Uterus (tissue), 4 donors: ENCODE results near the gene KCTD14. TPM values are rescaled to one million over a fixed set of nuclear protein-coding genes. Genes with fewer than 3 reads are reported as not detected.

ENCODE experiments used
- DNase-seq, 2 donors: peaks; one replicate each; pipeline ENCODE4 v3.0.0-alpha.2; 2019 to 2020
- H3K27ac ChIP-seq, 2 donors: fragments of 200-600 bp; sonication (generic); 1 replicate in 1 of 2; 2 replicates in 1 of 2; pipeline ENCODE4 v1.5.1; 2016 to 2018
- H3K27me3 ChIP-seq, 2 donors: fragments of 200-600 bp; sonication (generic); one replicate each; pipeline ENCODE4 v1.5.1; 2018 to 2019; ENCODE audit warnings: control low read depth in 1 of 2
- H3K36me3 ChIP-seq, 2 donors: fragments of 200-600 bp; sonication (generic); one replicate each; pipeline ENCODE4 v1.5.1; 2019; ENCODE audit warnings: control low read depth in 1 of 2
- H3K4me1 ChIP-seq, 2 donors: fragments of 200-600 bp; sonication (generic); one replicate each; pipeline ENCODE4 v1.5.1; 2018 to 2019; ENCODE audit warnings: control low read depth in 1 of 2
- H3K4me3 ChIP-seq, 2 donors: fragments of 200-600 bp; sonication (generic); 1 replicate in 1 of 2; 2 replicates in 1 of 2; pipeline ENCODE4 v1.5.1; 2018 to 2019; ENCODE audit warnings: mild to moderate bottlenecking in 1 of 2
- H3K9me3 ChIP-seq, 2 donors: fragments of 200-600 bp; sonication (generic); one replicate each; pipeline ENCODE4 v1.5.1; 2019; ENCODE audit warnings: control low read depth in 1 of 2
- CTCF ChIP-seq, 4 experiments: fragments of 200-600 bp in 2 of 4; fragments of 450-650 bp in 2 of 4; sonication (generic) in 2 of 4; IDR thresholded peaks; one replicate each; pipeline ENCODE4 v1.5.1; 2016 to 2019; ENCODE audit warnings: antibody characterized with exemption in 4 of 4, mild to moderate bottlenecking in 2 of 4, moderate library complexity in 1 of 4
- POLR2A ChIP-seq, 2 donors: fragments of 450-650 bp; IDR thresholded peaks; one replicate each; pipeline ENCODE4 v1.6.1; 2016; ENCODE audit warnings: antibody characterized with exemption in 2 of 2, mild to moderate bottlenecking in 1 of 2, moderate library complexity in 1 of 2
- intact Hi-C: fragments of 100-400 bp; cut with DNase I; formaldehyde crosslinking; loops from one replicate; pipeline ENCODE4 v1.15.1; 2023; ENCODE audit warnings: low total_unique reads
- total RNA-seq, 4 donors: library from RNA; depleted of rRNA in 3 of 4; stranded (reverse); fragments of >200 nt in 3 of 4; gene quantifications; one replicate each; pipeline versions ENCODE4 v1.1.0 to v1.2.4, GENCODE V29; 2014 to 2023
- donor health status: DM: yes; HTN: yes; CAD: no.

KCTD14 gene
- total RNA-seq, 4 donors from 2014 or later: 4.1 to 10.6 (median 8.2) TPM

DNA sequence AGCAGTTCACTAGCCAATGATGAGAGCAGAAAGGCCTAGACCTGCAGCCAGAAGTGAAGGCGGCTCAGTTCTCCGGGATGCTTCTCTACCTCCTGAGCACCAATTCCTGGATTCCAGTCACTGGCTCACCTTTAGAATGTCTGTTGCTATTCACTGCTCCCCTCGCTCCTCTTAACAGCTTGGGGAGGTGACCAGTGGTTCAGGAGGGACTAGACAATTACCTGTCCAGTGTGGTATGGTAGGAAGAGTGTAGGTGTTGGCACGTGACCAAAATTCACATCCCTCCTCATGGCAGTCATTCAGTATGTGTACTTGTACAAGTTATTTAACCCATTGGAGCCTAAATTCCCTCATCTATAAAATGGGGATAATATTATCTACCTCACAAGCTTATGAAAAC is 44.6 kb upstream of the KCTD14 start:
- no peak overlapping the region for H3K4me3 ChIP-seq
- no peaks in the 10 kb centered on the region for H3K4me1 ChIP-seq
- no peaks in the 10 kb centered on the region for H3K27me3 ChIP-seq
- no peak overlapping the region for H3K27ac ChIP-seq
- intact Hi-C loops: no loop called here
- no peaks in the 10 kb centered on the region for H3K9me3 ChIP-seq
- no peak for DNase-seq
- no peak for TF ChIP-seq CTCF (IDR thresholded peaks at IDR 0.05)
- TF ChIP-seq POLR2A (IDR thresholded peaks at IDR 0.05): no peak
- no peaks in the 10 kb centered on the region for H3K36me3 ChIP-seq

GRCh38 chr11:78066471-78066870 is 43.4 kb upstream of the KCTD14 start:
- intact Hi-C loops: no loop called here
- Histone ChIP-seq H3K4me1 (peaks cover 0 to 5% of the 10 kb centered on the region in 2 donors), H3K4me3 (no peak overlapping the region), H3K36me3 (no peaks in the 10 kb centered on the region), H3K27me3 (no peaks in the 10 kb centered on the region), H3K9me3 (no peaks in the 10 kb centered on the region), H3K27ac (no peak overlapping the region)
- no peak for DNase-seq
- no peak for TF ChIP-seq POLR2A (IDR thresholded peaks at IDR 0.05)
- TF ChIP-seq CTCF (IDR thresholded peaks at IDR 0.05): no peak

DNA sequence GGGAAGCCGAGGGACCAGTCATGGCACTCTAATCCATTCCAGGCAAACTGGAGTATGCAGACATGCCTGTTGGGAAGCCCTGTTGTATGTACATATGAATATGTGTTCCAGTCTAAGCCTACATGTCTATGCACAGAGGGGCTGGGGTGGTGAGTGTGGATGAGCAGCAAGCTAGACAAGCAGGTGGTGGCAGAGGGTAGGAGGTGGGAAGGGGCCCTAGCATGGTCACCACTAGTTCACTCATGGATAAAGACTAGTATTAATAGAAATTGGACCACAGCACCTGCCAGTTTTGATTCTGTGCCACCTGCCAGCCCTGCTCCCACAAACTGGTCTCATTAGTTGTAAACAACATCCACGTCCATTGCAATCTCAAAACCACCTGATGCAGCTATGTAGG is 42.1 kb upstream of the KCTD14 start:
- Histone ChIP-seq H3K36me3 (no peaks in the 10 kb centered on the region), H3K4me1 (peaks cover 0 to 6% of the 10 kb centered on the region in 2 donors), H3K27ac (no peak overlapping the region), H3K27me3 (no peaks in the 10 kb centered on the region), H3K4me3 (no peak overlapping the region), H3K9me3 (no peaks in the 10 kb centered on the region)
- DNase-seq: no peak
- intact Hi-C loops: no loop called here
- TF ChIP-seq POLR2A (IDR thresholded peaks at IDR 0.05) (no peak), CTCF (IDR thresholded peaks at IDR 0.05) (no peak)

- no peak within 1 kb of the TSS for H3K4me3 ChIP-seq
- peak; percentile 31 to 47 for DNase-seq
- H3K27ac ChIP-seq: peak within 1 kb of the TSS in 1 of 2 donors; percentile 68
- no peak for TF ChIP-seq POLR2A (IDR thresholded peaks at IDR 0.05)
- H3K4me1 ChIP-seq: peaks cover 0 to 6% of the 10 kb centered on the region in 2 donors
- no peaks in the 10 kb centered on the region for H3K36me3 ChIP-seq
- intact Hi-C loops: no loop called here
- no peaks in the 10 kb centered on the region for H3K9me3 ChIP-seq
- no peaks in the 10 kb centered on the region for H3K27me3 ChIP-seq
Measured at GRCh38 chr11:78063440-78064181, 40.5 kb upstream of the KCTD14 start, which contains the start of gene THRSP. Gene THRSP (plus strand): TSS chr11:78063861. CDS start chr11:78063882, 21 bp downstream.

- Histone ChIP-seq H3K4me3 (no peak overlapping the region), H3K36me3 (no peaks in the 10 kb centered on the region), H3K27me3 (no peaks in the 10 kb centered on the region), H3K9me3 (no peaks in the 10 kb centered on the region), H3K27ac (peak overlapping the region in 1 of 2 donors; percentile 68), H3K4me1 (peaks cover 0 to 6% of the 10 kb centered on the region in 2 donors)
- no peak for DNase-seq
- no peak for TF ChIP-seq POLR2A (IDR thresholded peaks at IDR 0.05)
- TF ChIP-seq CTCF (IDR thresholded peaks at IDR 0.05): no peak
- intact Hi-C loops: no loop called here
Measured at GRCh38 chr11:78062671-78063070, 39.6 kb upstream of the KCTD14 start.
